ENCODE measurements around the gene NUP98.

The NUP98 gene

GRCh38 chr11:3817181-3817800 is 19.9 kb upstream of the NUP98 start:
- TF ChIP-seq REST (IDR thresholded peaks at IDR 0.05; ENCODE audit: low read depth) (no peak), MAX (IDR thresholded peaks at IDR 0.05) (no peak), USF1 (IDR thresholded peaks at IDR 0.05) (no peak), EP300 (IDR thresholded peaks at IDR 0.05; ENCODE audit: borderline replicate concordance) (no peak), YY1 (IDR thresholded peaks at IDR 0.05; ENCODE audit: low read depth) (no peak), EGR1 (IDR thresholded peaks at IDR 0.05) (no peak), CREB1 (IDR thresholded peaks at IDR 0.05; ENCODE audit: low read depth) (no peak), CEBPB (IDR thresholded peaks at IDR 0.05) (no peak), TCF12 (IDR thresholded peaks at IDR 0.05; ENCODE audit: low read depth) (no peak), RAD21 (IDR thresholded peaks at IDR 0.05; ENCODE audit: low read depth) (no peak), ZBTB7A (IDR thresholded peaks at IDR 0.05; ENCODE audit: low read depth) (no peak), NFIC (IDR thresholded peaks at IDR 0.05) (no peak), TEAD4 (IDR thresholded peaks at IDR 0.05) (no peak), TAF1 (IDR thresholded peaks at IDR 0.05; ENCODE audit: low read depth) (no peak), FOXM1 (IDR thresholded peaks at IDR 0.05; ENCODE audit: borderline replicate concordance, low read depth) (no peak)

GRCh38 chr11:3816673-3817072 is 19.3 kb upstream of the NUP98 start:
- 0 out of 2 replicates have a peak, but pooled peaks have one; percentile 20 for TF ChIP-seq USF1 (IDR thresholded peaks at IDR 0.05)
- no peak for TF ChIP-seq CREB1 (IDR thresholded peaks at IDR 0.05; ENCODE audit: low read depth)
- 0 out of 2 replicates have a peak, but pooled peaks have one; percentile 9 for TF ChIP-seq ZBTB7A (IDR thresholded peaks at IDR 0.05; ENCODE audit: low read depth)
- TF ChIP-seq TAF1 (IDR thresholded peaks at IDR 0.05; ENCODE audit: low read depth), result no peak
- peak; percentile 61; the same call in 1 of the 2 replicates for TF ChIP-seq EP300 (IDR thresholded peaks at IDR 0.05; ENCODE audit: borderline replicate concordance)
- no peak for TF ChIP-seq EGR1 (IDR thresholded peaks at IDR 0.05)
- no peak for TF ChIP-seq RAD21 (IDR thresholded peaks at IDR 0.05; ENCODE audit: low read depth)
- TF ChIP-seq MAX (IDR thresholded peaks at IDR 0.05), result peak; percentile 41; the same call in 1 of the 2 replicates
- TF ChIP-seq CEBPB (IDR thresholded peaks at IDR 0.05), result peak; percentile 47; the same call in 1 of the 2 replicates
- TF ChIP-seq REST (IDR thresholded peaks at IDR 0.05; ENCODE audit: low read depth), result no peak
- 0 out of 2 replicates have a peak, but pooled peaks have one; percentile 66 for TF ChIP-seq YY1 (IDR thresholded peaks at IDR 0.05; ENCODE audit: low read depth)
- peak; percentile 65 for TF ChIP-seq TCF12 (IDR thresholded peaks at IDR 0.05; ENCODE audit: low read depth)
- TF ChIP-seq NFIC (IDR thresholded peaks at IDR 0.05), result peak; percentile 73
- peak; percentile 94 for TF ChIP-seq TEAD4 (IDR thresholded peaks at IDR 0.05)

- TF ChIP-seq MAX (IDR thresholded peaks at IDR 0.05) (no peak), FOXM1 (IDR thresholded peaks at IDR 0.05; ENCODE audit: borderline replicate concordance, low read depth) (no peak), RAD21 (IDR thresholded peaks at IDR 0.05; ENCODE audit: low read depth) (no peak), TCF12 (IDR thresholded peaks at IDR 0.05; ENCODE audit: low read depth) (no peak), EP300 (IDR thresholded peaks at IDR 0.05; ENCODE audit: borderline replicate concordance) (no peak), TAF1 (IDR thresholded peaks at IDR 0.05; ENCODE audit: low read depth) (no peak), EGR1 (IDR thresholded peaks at IDR 0.05) (no peak), NFIC (IDR thresholded peaks at IDR 0.05) (no peak), CREB1 (IDR thresholded peaks at IDR 0.05; ENCODE audit: low read depth) (no peak), TEAD4 (IDR thresholded peaks at IDR 0.05) (no peak), YY1 (IDR thresholded peaks at IDR 0.05; ENCODE audit: low read depth) (no peak), USF1 (IDR thresholded peaks at IDR 0.05) (no peak), ZBTB7A (IDR thresholded peaks at IDR 0.05; ENCODE audit: low read depth) (no peak), CEBPB (IDR thresholded peaks at IDR 0.05) (no peak), REST (IDR thresholded peaks at IDR 0.05; ENCODE audit: low read depth) (no peak)
Measured at GRCh38 chr11:3815845-3816244, 18.5 kb upstream of the NUP98 start.

Data from Ishikawa (cell line).